OCI-LY1 (cell line): ENCODE data around the gene ACAD11.

Experiments used
- H2AFZ ChIP-seq: fragments of 200-600 bp; sonication (generic), shearing (Covaris generic); 2 replicates; pipeline ENCODE4 v1.6.0; 2014; ENCODE audit warnings: antibody characterized with exemption, mild to moderate bottlenecking, low read length
- H3F3A ChIP-seq: fragments of 200-600 bp; sonication (generic), shearing (Covaris generic); 2 replicates; pipeline ENCODE4 v1.6.0; 2014; ENCODE audit warnings: mild to moderate bottlenecking, antibody characterized with exemption, low read length, moderate library complexity; ENCODE audit not compliant: insufficient read depth
- H3K27ac ChIP-seq: fragments of 200-600 bp; sonication (generic); 2 replicates; pipeline ENCODE4 v1.5.1; 2014; ENCODE audit warnings: low read length, mixed run types, mild to moderate bottlenecking, low read depth; ENCODE audit not compliant: poor library complexity, severe bottlenecking
- H3K27me3 ChIP-seq: fragments of 200-600 bp; sonication (generic); 2 replicates; pipeline ENCODE4 v1.6.0; 2014; ENCODE audit warnings: antibody characterized with exemption, mild to moderate bottlenecking, low read length, moderate library complexity; ENCODE audit not compliant: insufficient read depth
- H3K36me3 ChIP-seq: fragments of 200-600 bp; sonication (generic); 2 replicates; pipeline ENCODE4 v1.6.1; 2014; ENCODE audit warnings: mild to moderate bottlenecking, antibody characterized with exemption, low read length, moderate library complexity, mixed read lengths; ENCODE audit not compliant: insufficient read depth
- H3K4me1 ChIP-seq: fragments of 200-600 bp; sonication (generic); 2 replicates; pipeline ENCODE4 v1.5.1; 2014; ENCODE audit warnings: mild to moderate bottlenecking, low read length, moderate library complexity; ENCODE audit not compliant: insufficient read depth, severe bottlenecking
- H3K4me2 ChIP-seq: fragments of 200-600 bp; sonication (generic), shearing (Covaris generic); 2 replicates; pipeline ENCODE4 v1.6.1; 2014; ENCODE audit warnings: low read length
- H3K4me3 ChIP-seq: fragments of 200-600 bp; sonication (generic); 2 replicates; pipeline ENCODE4 v1.5.1; 2014; ENCODE audit warnings: low read length, low read depth, mild to moderate bottlenecking, mixed read lengths; ENCODE audit not compliant: poor library complexity, severe bottlenecking
- H3K79me2 ChIP-seq: fragments of 200-600 bp; shearing (Covaris generic); 2 replicates; pipeline ENCODE4 v1.6.1; 2016; ENCODE audit warnings: mixed run types, low read length, mixed read lengths; ENCODE audit not compliant: insufficient read depth
- H3K9ac ChIP-seq: fragments of 200-600 bp; sonication (generic), shearing (Covaris generic); 2 replicates; pipeline ENCODE4 v1.6.1; 2014; ENCODE audit warnings: mild to moderate bottlenecking, low read length, mixed read lengths
- H3K9me2 ChIP-seq: fragments of 200-600 bp; sonication (generic), shearing (Covaris generic); 2 replicates; pipeline ENCODE4 v1.6.1; 2014; ENCODE audit warnings: low read depth, mild to moderate bottlenecking, low read length, mixed read lengths
- H3K9me3 ChIP-seq: fragments of 200-600 bp; shearing (Covaris generic); 2 replicates; pipeline ENCODE4 v1.6.1; 2014; ENCODE audit warnings: low read length, mixed read lengths
- H4K20me1 ChIP-seq: fragments of 200-600 bp; sonication (generic), shearing (Covaris generic); 2 replicates; pipeline ENCODE4 v1.6.0; 2016; ENCODE audit warnings: mild to moderate bottlenecking, low read length; ENCODE audit not compliant: insufficient read depth
- CTCF ChIP-seq: fragments of 200-600 bp; sonication (generic), shearing (Covaris generic); IDR thresholded peaks from 2 replicates; pipeline ENCODE4 v1.5.1; 2017; ENCODE audit warnings: mild to moderate bottlenecking, antibody characterized with exemption, low read length, moderate library complexity, mixed read lengths
- EZH2 ChIP-seq: fragments of 200-600 bp; sonication (generic), shearing (Covaris generic); IDR thresholded peaks from 2 replicates; pipeline ENCODE4 v1.8.0; 2017; ENCODE audit warnings: borderline replicate concordance, mixed run types, mild to moderate bottlenecking, antibody characterized with exemption, low read length, moderate library complexity, mixed read lengths

Gene ACAD11

GRCh38 chr3:132597660-132598059 is 61.9 kb downstream of the ACAD11 start:
- TF ChIP-seq CTCF (no peak), EZH2 (no peak)
- peaks cover 8% of the 10 kb centered on the region; the same call in 1 of the 2 replicates for H3K36me3 ChIP-seq
- no peak overlapping the region for H2AFZ ChIP-seq
- no peak overlapping the region for H3K4me2 ChIP-seq
- no peaks in the 10 kb centered on the region for H3K9me2 ChIP-seq
- peaks cover 5% of the 10 kb centered on the region for H3K4me1 ChIP-seq
- no peaks in the 10 kb centered on the region for H3K79me2 ChIP-seq
- H3K9me3 ChIP-seq: no peaks in the 10 kb centered on the region
- H3K9ac ChIP-seq: no peak overlapping the region
- no peaks in the 10 kb centered on the region for H3K27me3 ChIP-seq
- no peaks in the 10 kb centered on the region for H3F3A ChIP-seq
- H4K20me1 ChIP-seq: no peaks in the 10 kb centered on the region
- H3K4me3 ChIP-seq: no peak overlapping the region
- no peak overlapping the region for H3K27ac ChIP-seq

- no peak within 1 kb of the TSS for H3K4me3 ChIP-seq
- no peaks in the 10 kb centered on the region for H3K9me3 ChIP-seq
- no peak within 1 kb of the TSS for H2AFZ ChIP-seq
- TF ChIP-seq EZH2: no peak
- TF ChIP-seq CTCF: no peak
- no peaks in the 10 kb centered on the region for H3K79me2 ChIP-seq
- no peak within 1 kb of the TSS for H3K9ac ChIP-seq
- H3K27me3 ChIP-seq: no peaks in the 10 kb centered on the region
- H3K9me2 ChIP-seq: no peaks in the 10 kb centered on the region
- 0 out of 2 replicates have a peak within 1 kb of the TSS, but pooled peaks have one; percentile 23 for H3K4me2 ChIP-seq
- H3K36me3 ChIP-seq: 0 out of 2 replicates have a peak, but pooled peaks cover 6% of the 10 kb centered on the region
- peaks cover 5% of the 10 kb centered on the region for H3K4me1 ChIP-seq
- H4K20me1 ChIP-seq: no peaks in the 10 kb centered on the region
- H3K27ac ChIP-seq: no peak within 1 kb of the TSS
- H3F3A ChIP-seq: no peaks in the 10 kb centered on the region
Observed at GRCh38 chr3:132596816-132597433, 62.7 kb downstream of the ACAD11 start, which contains the start of gene ACKR4. Gene ACKR4 (plus strand): TSS chr3:132597270. CDS start chr3:132600398, 3,128 bp downstream.

- Histone ChIP-seq H3K4me2 (no peak overlapping the region), H3K9me3 (no peaks in the 10 kb centered on the region), H3K4me1 (peaks cover 5% of the 10 kb centered on the region), H3K9me2 (no peaks in the 10 kb centered on the region), H3K27me3 (no peaks in the 10 kb centered on the region), H3F3A (no peaks in the 10 kb centered on the region), H2AFZ (no peak overlapping the region), H4K20me1 (no peaks in the 10 kb centered on the region), H3K79me2 (no peaks in the 10 kb centered on the region), H3K4me3 (no peak overlapping the region), H3K9ac (no peak overlapping the region), H3K27ac (no peak overlapping the region), H3K36me3 (0 out of 2 replicates have a peak, but pooled peaks cover 6% of the 10 kb centered on the region)
- TF ChIP-seq EZH2: no peak
- no peak for TF ChIP-seq CTCF
Observed at GRCh38 chr3:132596326-132596725, 63.3 kb downstream of the ACAD11 start.
